HG03378 (cell line): ENCODE results near the gene FNIP2.
"Not testable (repeated sequence)": the region's sequence is repeated elsewhere in the genome, so short reads cannot be mapped to it uniquely, and the experiment has no call there.

Source experiments
- ATAC-seq: cut with Tn5 transposase; IDR thresholded peaks from one replicate; pipeline ENCODE4 v1.9.1; 2021; ENCODE audit warnings: mild to moderate bottlenecking, moderate library complexity; ENCODE audit not compliant: unreplicated experiment

The FNIP2 gene

DNA sequence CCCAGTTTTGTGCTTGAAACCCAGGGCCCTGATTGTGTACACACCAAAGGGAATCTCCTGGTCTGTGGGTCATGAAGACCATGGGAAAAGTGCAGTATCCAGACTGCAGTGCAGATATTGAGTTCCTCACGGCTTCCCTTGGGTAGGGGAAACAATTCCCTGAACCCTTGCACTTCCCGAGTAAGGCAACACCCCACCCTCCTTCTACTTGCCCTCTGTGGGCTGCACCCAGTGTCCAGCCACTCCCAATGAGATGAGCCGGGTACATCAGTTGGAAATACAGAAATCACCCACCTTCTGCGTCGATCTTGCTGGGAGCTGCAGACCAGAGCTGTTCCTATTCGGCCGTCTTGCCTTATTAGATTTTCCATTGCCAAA lies 134.2 kb downstream of the FNIP2 start:
- ATAC-seq, result no peak

DNA sequence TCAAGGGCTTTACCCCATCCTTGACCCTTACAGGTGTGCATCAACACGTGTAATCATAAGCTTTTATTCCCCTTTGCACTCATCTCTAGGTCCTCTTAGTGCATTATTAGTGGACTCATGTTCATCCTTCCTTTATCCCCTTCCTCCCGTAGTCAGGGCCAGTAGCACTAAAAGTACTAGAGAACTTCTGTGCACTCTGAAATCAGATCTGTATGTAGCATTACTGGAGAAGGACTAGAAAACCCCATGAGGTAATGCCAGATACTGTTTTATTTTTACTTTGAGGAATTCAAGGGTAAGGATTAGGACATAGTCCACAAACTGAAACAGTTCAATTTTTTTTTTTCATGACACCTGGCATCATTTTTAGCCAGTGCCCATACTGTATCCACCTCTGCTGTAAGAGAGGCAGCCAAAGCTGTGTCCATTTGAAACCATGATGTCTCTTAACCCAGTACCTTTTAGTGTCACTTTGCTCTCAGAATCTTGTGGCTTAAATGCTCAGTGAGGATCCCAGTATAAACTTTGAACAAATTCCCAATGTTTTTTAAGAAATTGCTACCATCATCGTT lies 134.7 kb downstream of the FNIP2 start:
- ATAC-seq, result no peak

DNA sequence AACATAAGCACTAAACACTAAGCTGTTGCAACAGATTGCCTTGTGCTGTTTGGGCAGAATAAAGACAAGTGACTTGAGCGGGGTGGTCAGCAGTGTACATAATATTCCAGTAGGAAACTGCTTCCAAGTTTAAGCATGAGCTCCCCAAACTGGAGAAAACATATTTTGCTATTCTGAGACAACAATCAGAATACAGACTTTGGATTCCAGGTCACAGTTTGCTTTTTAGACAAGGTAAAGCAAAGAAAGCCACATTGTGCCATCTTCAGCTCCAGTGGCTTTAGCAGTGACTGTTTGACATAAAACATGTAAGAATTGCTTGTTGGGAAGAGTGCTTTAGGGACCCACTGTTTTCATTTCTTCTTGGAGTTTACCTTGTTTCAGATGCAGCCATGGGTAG lies 136.0 kb downstream of the FNIP2 start:
- ATAC-seq, result no peak

DNA sequence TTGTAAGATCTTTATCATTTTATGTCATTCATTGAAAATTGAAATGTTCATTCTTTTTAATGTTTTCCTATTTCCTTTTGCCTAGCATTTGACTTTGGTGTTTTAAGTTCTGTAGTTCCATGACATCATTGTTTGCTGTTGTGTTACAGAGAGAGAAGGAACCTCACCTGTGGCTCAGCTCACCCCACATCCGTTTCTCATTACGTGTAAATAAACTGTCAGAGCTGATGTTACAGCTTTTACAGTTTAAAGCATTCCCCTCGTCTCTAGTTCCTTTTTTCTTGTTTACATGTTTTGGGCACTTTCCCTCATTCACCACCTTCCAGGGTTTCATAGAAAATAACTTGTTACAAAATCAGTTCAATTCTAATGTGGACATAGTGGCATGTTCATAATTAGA lies 137.2 kb downstream of the FNIP2 start:
- ATAC-seq, result peak; percentile 77

DNA sequence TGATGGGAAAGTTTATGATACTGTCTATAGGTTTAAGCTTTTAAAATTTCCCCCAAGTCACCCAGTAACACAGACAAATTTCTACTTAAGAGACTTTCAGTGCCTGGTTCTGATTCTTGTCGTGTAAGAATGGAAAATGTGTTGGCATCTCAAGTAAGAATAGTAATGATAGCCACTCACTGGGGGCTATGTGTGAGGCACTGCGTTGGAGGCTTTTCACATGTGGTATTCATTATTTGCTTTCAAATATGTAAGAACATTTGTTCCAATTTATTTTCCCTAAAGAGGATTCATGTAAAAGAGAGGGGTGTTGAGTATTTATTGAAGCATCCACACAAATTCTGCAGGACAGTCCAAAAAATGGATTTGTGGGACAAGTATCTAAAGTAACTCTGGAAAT lies 143.6 kb downstream of the FNIP2 start:
- no peak for ATAC-seq

DNA sequence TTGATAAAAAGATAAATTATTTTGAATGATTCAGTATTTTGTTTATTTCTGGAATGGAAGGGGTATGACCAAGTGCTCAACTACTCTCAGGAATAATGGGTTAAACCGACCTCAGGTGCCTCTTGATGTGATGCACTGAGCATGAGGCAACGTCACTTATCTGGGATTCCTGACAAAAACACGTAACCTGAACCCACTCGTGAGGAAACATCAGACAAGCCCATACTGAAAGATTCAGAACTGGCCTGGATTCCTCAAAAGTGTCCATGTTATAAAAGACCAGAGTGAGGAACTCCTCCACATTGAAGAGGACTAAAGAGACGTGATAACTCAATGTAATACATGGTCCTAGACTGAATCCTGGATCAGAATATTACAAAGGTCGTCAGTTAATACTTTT lies 144.0 kb downstream of the FNIP2 start:
- no peak for ATAC-seq

DNA sequence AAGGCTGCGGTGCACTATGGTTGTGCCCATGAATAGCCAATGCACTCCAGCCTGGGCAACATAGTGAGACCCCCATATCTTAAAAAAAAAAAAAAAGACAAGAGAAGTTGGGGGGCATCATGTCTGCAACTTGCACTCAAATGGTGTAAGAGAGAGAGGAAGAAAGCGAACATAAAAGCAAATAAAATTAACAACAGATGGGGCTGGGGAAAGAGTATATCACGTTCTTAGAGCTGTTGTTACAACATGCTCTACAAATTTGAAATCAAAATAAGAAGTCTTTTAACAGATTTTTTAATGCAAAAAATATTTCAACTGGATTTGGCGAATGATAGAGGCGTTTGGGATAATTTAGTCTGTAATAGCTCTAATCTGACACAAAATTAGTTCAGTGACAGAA lies 144.9 kb downstream of the FNIP2 start:
- ATAC-seq, result no peak

DNA sequence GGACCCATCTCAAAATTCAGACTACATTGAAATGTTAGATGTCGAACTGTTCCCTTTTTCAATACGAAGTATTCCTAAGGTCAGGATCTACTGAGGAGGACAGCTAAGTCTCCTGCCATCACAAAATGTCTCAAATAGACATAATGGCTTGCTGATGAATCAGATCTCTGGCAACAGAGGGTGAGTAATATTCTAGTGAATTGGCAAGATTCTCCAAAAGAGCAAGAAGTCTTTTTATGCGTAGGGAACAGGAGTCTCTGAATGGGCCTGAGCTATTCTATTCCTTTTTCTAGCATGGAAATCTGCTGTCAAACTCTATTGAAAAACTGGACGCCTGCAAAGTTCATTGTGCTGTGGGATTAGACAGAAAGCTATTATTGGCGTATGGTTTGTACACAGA lies 145.4 kb downstream of the FNIP2 start:
- no peak for ATAC-seq

DNA sequence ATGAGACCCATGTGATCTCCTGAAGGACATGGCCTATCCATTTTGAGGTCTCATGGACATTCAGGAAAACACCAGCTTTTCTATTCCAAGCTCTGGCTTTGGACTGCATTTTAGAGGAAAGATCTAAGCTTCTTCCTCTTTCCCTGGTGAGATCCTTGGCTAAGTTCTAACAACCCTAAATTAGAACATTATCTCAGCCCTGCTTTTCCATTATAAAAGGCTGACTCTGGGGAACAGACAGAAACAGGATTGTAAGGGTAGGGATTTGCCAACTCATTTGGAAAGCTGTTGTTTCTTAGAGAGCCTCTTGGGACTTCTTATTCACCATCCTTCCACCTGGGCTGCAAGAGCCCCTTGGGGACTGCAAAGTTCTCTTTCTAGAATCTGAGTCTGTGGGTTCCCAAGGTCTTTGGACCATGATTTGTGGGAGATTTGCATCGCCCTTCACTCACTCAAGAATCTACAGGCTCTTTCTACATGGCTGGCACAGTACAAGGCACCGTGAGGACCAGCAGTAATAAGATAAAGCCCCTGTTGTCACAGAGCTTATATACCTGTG lies 146.9 kb downstream of the FNIP2 start:
- ATAC-seq, result no peak

DNA sequence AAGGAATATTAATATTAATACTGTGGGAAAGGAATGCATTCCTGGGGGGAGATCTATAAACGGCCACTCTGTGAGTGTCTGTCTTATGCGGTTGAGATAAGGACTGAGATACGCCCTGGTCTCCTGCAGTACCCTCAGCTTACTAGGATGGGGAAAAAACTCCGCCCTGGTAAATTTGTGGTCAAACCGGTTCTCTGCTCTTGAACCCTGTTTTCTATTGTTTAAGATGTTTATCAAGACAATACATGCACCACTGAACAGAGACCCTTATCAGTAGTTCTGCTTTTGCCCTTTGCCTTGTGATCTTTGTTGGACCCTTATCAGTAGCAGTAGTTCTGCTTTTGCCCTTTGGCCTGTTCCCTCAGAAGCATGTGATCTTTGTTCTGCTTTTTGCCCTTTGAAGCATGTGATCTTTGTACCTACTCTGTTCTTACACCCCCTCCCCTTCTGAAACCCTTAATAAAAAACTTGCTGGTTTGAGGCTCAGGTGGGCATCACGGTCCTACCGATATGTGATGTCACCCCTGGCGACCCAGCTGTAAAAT lies 151.7 kb downstream of the FNIP2 start:
- not testable (repeated sequence) for ATAC-seq

DNA sequence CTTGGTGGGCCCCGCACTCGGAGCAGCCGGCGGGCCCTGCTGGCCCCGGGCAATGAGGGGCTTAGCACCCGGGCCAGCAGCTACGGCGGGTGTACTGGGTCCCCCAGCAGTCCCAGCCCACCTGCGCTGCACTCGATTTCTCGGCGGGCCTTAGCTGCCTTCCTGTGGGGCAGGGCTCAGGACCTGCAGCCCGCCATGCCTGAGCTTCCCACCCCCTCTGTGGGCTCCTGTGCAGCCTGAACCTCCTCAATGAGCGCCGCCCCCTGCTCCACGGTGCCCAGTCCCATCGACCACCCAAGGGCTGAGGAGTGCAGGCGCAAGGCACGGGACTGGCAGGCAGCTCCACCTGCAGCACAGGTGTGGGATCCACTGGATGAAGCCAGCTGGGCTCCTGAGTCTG lies 158.9 kb downstream of the FNIP2 start:
- not testable (repeated sequence) for ATAC-seq

DNA sequence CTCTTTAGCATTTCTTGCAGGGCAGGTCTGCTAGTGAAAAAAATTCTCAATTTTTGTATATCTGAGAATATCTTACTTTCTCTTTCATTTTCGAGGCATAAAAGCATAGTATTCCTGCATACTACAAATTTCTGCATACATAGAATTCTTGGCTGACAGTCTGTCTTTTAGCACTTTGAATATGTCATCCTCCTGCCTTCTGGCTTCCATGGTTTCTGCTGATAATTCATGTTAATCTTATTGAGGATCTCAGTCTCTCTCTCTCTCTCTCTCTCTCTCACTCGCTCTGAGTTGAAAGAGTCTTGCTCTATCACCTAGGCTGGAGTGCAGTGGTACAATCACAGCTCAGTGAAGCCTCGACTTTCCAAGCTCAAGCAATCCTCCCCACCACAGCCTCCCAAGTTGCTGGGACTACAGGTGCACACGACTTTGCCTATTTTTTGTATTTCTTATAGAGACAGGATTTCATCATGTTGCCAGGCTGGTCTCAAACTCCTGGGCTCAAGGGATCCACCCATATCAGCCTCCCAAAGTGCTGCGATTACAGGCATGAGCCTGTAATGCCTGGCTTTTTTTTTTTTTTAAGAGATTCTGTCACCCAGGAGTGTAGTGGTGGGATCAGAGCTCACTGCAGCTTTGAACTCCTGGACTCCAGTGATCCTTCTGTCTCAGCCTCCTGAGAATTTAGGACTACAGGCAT lies 161.3 kb downstream of the FNIP2 start:
- no peak for ATAC-seq

DNA sequence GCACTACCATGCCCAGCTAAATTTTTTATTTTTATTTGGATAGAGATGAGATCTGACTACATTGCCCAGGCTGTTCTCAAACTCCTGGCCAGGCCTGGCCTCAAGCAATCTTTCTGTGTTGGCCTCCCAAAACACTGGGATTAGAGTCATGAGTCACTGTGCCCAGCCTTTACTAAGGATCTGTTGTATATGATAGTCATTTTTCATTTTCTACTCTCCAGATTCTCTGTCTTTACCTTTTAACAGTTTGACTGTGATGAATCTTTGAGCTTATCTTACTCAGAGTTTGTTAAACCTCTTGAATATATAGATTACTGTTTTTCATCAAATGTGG lies 161.8 kb downstream of the FNIP2 start:
- no peak for ATAC-seq

DNA sequence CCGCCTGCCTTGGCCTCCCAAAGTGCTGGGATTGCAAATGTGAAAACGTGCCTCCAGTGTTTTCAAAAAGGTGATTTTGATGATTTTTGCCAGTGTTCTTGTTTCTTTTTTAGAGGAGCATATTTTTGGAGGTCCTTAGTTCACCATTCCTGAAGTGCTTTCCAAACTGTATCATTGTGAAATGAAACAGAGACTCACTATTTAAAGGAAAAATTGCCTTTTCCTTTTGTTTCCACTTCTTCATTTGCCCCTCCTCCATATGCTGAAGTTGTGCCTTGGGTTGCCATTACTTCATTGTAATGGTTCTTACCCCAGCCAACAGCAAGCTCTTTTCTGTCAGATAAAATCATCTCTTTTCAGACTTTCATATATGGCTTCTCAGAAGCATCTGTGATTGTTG lies 164.4 kb downstream of the FNIP2 start:
- ATAC-seq, result no peak

DNA sequence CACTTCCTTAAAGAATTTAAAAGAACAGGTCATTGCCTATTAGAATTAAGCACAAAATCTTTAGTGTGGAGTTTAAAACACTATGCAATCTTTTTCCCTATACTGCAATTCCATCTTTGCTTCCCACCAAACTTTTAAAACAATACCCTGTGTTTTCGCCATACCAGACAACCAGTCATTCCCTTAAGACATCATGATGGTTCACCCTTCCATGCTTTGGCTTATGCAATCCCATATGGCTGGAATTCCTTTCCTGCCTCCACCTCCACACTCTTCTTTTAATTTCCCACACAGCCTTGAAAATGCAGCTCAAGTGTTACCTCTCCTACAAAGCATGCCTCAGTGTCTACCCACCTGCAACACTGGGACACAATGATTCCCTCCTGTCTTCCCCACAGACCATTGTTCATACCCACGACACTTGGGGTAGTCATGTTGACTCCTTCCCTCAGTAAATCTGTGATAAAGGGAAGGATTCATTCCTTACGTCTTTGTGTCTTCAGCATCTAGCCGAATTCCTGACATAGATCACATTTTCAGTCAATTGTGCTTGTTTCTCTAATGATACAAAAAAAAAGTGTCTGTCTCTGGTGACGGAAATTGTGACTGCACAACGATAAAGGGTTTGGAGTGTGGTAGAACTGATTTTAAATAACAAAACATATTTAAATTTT lies 166.3 kb downstream of the FNIP2 start:
- no peak for ATAC-seq

DNA sequence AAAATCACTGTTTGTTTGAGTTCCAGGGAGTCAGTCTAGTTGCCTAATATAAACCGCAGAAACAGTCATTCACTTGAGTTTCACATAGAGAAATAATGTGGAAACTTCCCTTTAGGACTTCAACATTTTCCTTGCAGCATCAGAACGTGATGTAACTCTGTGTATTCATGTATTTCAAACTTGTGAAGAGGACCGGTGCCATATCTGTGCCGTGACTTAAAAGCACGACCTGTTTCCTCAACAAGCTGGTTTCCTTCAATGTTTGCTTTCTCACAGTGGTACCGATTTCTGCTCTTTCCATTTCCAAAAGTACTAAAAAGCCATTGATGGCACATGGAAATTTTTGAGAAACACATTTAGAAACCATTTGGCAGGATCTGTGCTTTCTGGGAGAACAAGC lies 167.4 kb downstream of the FNIP2 start:
- ATAC-seq, result no peak

DNA sequence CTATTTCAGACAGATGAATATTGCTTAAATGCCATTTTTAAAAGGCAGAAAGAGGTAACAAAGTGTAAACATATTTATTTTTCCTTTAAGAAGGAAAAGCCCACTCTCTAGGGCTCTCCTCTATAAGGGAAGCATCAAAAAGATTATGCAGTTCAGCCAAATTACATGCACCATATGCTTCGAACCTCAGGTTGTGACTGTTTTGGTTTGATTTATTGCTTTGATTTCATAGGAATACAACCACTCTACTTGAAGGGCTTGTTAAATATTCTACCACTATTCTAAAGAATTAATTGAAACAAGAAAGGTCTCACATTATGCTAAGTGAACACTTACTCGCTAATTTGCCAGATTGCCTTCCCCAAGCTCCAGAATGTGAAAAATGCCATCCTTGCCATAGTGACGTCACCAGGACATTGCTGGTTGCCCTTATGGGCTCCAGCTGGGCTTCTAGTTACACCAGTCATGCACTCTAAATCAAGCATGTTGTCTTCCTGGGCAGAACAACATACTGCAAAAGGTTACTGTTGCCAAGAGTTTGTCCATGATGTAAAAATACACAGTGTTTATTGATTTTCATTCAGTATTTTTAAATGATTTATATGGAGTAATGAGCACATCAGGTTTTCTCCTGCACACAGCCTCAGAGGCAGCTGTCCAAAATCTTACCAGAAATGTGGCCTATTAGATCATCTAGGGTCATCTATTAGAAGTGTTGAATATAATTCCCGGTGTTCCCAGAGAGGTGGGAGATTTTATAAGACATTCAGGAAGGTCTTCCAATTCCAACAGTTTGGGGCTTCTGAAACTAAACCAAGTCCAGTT lies 169.6 kb downstream of the FNIP2 start:
- ATAC-seq, result no peak

DNA sequence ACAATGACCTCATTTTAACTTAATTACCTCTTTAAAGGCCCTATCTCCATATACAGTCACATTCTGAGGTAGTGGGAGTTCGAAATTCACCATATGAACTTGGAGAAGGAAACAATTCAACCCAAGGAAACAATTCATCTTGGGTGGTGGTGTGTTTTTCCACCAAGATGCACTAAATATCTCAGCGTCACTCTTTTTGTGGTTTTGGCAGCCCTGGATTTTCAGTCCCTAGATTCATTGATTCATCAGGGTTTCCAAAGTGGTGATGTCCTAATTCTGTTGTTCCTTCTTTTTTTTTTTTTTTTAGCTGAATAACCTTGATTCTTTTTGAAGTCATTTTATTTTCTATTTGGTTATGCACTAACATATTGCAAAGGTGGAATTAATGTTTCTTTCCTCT lies 171.4 kb downstream of the FNIP2 start:
- ATAC-seq, result no peak

DNA sequence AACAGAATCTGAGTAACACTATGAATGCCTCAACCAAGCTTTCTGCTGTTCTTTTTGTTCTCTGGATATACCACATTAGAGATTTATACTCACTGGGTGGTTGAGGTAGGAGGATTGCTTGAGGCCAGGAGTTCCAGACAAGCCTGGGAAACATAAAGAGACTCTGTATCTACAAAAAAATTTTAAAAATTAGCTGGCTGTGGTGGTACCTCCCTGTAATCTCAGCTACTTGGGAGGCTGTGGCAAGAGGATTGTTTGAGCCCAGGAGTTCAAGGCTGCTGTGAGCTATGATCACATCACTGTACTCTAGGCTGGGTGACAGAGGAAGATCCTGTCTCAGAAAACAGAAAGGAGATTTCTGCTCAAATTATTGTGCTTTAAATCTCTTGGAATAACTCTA lies 172.5 kb downstream of the FNIP2 start:
- ATAC-seq, result no peak

DNA sequence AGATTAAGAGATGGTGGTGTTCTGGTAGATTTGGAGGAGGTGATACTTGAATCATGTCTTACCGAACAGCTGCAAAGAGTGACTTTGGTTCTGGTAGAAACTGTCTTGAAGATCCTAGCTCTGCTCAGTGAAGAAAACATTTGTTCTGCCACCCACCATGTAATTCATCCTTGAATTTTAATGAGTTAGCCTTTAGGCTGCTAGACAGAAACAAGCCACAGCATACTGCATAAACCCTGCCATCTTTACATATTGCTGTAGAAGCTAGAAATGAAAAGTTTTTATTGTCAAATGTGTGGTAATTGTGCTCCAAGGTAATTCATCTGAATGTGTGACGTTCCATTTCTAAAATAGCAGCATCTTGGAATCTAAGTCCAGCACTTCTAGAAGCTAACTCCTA lies 173.1 kb downstream of the FNIP2 start:
- ATAC-seq, result no peak

DNA sequence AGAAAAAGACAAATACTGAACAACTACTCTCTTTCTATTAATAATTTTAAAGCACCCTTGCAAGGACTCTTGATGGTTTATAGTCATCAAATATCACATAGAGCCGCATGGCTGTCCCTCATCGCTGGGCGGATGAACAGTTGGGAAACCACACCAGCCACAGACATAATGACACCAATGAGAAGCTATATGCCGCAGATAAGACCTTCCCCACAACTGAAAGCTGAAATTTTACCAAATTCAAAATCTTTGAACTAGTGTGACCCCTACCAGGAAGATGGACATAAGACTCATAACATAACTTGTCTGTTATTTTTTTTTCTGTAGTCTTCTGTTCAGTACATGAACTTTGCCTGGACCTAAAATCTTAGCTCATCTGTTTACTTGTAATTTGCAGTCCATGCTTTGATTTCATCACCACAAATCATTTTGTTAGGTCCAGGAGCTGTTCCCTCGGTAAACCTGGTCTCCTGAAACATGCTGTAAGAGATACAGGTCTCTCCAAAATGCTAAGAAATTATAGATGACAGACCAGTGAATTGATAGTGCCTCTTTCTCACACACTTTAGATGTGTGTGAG lies 176.8 kb downstream of the FNIP2 start:
- ATAC-seq, result no peak
